HEK293 (cell line): Measurements from ENCODE around the gene LRFN4.

ENCODE experiments used
- BCL11A ChIP-seq: fragments of 450-650 bp; formaldehyde crosslinking; IDR thresholded peaks from 2 replicates; pipeline ENCODE4 v1.5.1; 2016; ENCODE audit warnings: low read depth, missing biosample characterization, missing genetic modification characterization
- EGR2 ChIP-seq: fragments of 450-650 bp; formaldehyde crosslinking; IDR thresholded peaks from 2 replicates; pipeline ENCODE4 v1.5.1; 2016; ENCODE audit warnings: low read depth, missing biosample characterization, missing genetic modification characterization
- GLIS1 ChIP-seq: fragments of 450-650 bp; formaldehyde crosslinking; IDR thresholded peaks from 2 replicates; pipeline ENCODE4 v1.5.1; 2016; ENCODE audit warnings: missing biosample characterization, missing genetic modification characterization
- KLF1 ChIP-seq: fragments of 450-650 bp; formaldehyde crosslinking; IDR thresholded peaks from 2 replicates; pipeline ENCODE4 v1.5.1; 2016; ENCODE audit warnings: missing biosample characterization, missing genetic modification characterization
- OVOL3 ChIP-seq: fragments of 450-650 bp; formaldehyde crosslinking; IDR thresholded peaks from 2 replicates; pipeline ENCODE4 v1.5.1; 2016; ENCODE audit warnings: missing biosample characterization, missing genetic modification characterization
- PRDM1 ChIP-seq: fragments of 450-650 bp; formaldehyde crosslinking; IDR thresholded peaks from 2 replicates; pipeline ENCODE4; 2016; ENCODE audit warnings: missing biosample characterization, missing genetic modification characterization
- SP2 ChIP-seq: fragments of 450-650 bp; formaldehyde crosslinking; IDR thresholded peaks from 2 replicates; pipeline ENCODE4 v1.5.1; 2016; ENCODE audit warnings: missing biosample characterization, missing genetic modification characterization
- SP3 ChIP-seq: fragments of 450-650 bp; formaldehyde crosslinking; IDR thresholded peaks from 2 replicates; pipeline ENCODE4 v1.5.1; 2016; ENCODE audit warnings: missing biosample characterization, missing genetic modification characterization
- ZBTB7A ChIP-seq: fragments of 450-650 bp; formaldehyde crosslinking; IDR thresholded peaks from 2 replicates; pipeline ENCODE4 v1.5.1; 2016; ENCODE audit warnings: low read depth, missing biosample characterization, missing genetic modification characterization
- ZFHX2 ChIP-seq: fragments of 450-650 bp; formaldehyde crosslinking; conservative IDR thresholded peaks from 2 replicates; pipeline ENCODE4 v1.5.1; 2016; ENCODE audit warnings: missing biosample characterization, missing genetic modification characterization
- ZFP69B ChIP-seq: fragments of 450-650 bp; formaldehyde crosslinking; IDR thresholded peaks from 2 replicates; pipeline ENCODE4 v1.5.1; 2016; ENCODE audit warnings: missing biosample characterization, missing genetic modification characterization
- ZNF311 ChIP-seq: fragments of 450-650 bp; formaldehyde crosslinking; IDR thresholded peaks from 2 replicates; pipeline ENCODE4 v1.5.1; 2017; ENCODE audit warnings: missing biosample characterization, missing genetic modification characterization, borderline replicate concordance
- ZNF324 ChIP-seq: fragments of 450-650 bp; formaldehyde crosslinking; IDR thresholded peaks from 2 replicates; pipeline ENCODE4 v1.5.1; 2016; ENCODE audit warnings: missing biosample characterization, missing genetic modification characterization
- ZNF558 ChIP-seq: fragments of 450-650 bp; formaldehyde crosslinking; IDR thresholded peaks from 2 replicates; pipeline ENCODE4 v1.5.1; 2016; ENCODE audit warnings: missing biosample characterization, missing genetic modification characterization
- ZNF629 ChIP-seq: fragments of 450-650 bp; formaldehyde crosslinking; IDR thresholded peaks from 2 replicates; pipeline ENCODE4 v1.5.1; 2017; ENCODE audit warnings: missing biosample characterization, missing genetic modification characterization
- ZXDB ChIP-seq: fragments of 450-650 bp; formaldehyde crosslinking; IDR thresholded peaks from 2 replicates; pipeline ENCODE4 v1.5.1; 2016; ENCODE audit warnings: missing biosample characterization, missing genetic modification characterization
- TF ChIP-seq, protein P1 (sequence below): fragments of 450-650 bp; formaldehyde crosslinking; conservative IDR thresholded peaks from 2 replicates; pipeline ENCODE4 v1.5.1; 2016; ENCODE audit warnings: low read depth, missing biosample characterization, missing genetic modification characterization
- TF ChIP-seq, protein P2 (sequence below): fragments of 450-650 bp; formaldehyde crosslinking; IDR thresholded peaks from 2 replicates; pipeline ENCODE4 v1.5.1; 2017; ENCODE audit warnings: missing biosample characterization, missing genetic modification characterization
- TF ChIP-seq, protein P3 (sequence below): fragments of 450-650 bp; formaldehyde crosslinking; IDR thresholded peaks from 2 replicates; pipeline ENCODE4 v1.5.1; 2016; ENCODE audit warnings: missing biosample characterization, missing genetic modification characterization
- TF ChIP-seq, protein P4 (sequence below): fragments of 450-650 bp; formaldehyde crosslinking; IDR thresholded peaks from 2 replicates; pipeline ENCODE4 v1.5.1; 2016; ENCODE audit warnings: missing biosample characterization, missing genetic modification characterization
- TF ChIP-seq, protein P5 (sequence below): fragments of 450-650 bp; formaldehyde crosslinking; IDR thresholded peaks from 2 replicates; pipeline ENCODE4 v1.5.1; 2016; ENCODE audit warnings: missing biosample characterization, missing genetic modification characterization

LRFN4 gene

DNA sequence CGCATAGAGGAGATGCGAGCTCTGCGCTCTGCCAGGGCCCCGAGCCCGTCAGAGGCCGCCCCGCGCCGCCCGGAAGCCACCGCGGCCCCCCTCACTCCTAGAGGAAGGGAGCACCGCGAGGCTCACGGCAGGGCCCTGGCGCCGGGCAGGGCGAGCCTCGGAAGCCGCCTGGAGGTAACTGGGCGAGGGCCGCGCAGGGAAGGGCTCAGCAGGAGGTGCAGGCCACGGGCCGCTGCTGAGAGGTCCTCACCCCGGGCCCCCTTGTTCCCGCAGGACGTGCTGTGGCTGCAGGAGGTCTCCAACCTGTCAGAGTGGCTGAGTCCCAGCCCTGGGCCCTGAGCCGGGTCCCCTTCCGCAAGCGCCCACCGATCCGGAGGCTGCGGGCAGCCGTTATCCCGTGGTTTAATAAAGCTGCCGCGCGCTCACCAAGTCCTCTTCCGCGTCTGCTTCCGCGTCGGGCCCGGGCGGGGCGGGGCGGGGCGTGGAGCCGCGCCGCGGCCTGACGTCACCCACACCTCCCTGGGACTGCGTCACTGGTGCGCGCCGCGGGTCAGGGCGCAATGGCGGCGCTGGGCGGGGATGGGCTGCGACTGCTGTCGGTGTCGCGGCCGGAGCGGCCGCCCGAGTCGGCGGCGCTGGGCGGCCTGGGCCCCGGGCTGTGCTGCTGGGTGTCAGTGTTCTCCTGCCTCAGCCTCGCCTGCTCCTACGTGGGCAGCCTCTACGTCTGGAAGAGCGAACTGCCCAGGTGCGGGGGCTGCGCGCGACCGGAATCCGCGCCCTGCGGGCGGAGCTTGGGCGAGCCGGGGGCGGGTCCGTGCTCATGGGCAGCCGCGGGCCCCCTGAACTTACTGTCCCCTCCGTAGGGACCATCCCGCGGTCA lies 13.7 kb upstream of the LRFN4 start, which contains the start of gene RCE1 (continued):
- TF ChIP-seq SP3, result peak; percentile 66
- TF ChIP-seq ZFHX2, result peak; percentile 76
- peak; percentile 32 for TF ChIP-seq KLF1 (tag by site-specific recombination)
- TF ChIP-seq, protein P1, sequence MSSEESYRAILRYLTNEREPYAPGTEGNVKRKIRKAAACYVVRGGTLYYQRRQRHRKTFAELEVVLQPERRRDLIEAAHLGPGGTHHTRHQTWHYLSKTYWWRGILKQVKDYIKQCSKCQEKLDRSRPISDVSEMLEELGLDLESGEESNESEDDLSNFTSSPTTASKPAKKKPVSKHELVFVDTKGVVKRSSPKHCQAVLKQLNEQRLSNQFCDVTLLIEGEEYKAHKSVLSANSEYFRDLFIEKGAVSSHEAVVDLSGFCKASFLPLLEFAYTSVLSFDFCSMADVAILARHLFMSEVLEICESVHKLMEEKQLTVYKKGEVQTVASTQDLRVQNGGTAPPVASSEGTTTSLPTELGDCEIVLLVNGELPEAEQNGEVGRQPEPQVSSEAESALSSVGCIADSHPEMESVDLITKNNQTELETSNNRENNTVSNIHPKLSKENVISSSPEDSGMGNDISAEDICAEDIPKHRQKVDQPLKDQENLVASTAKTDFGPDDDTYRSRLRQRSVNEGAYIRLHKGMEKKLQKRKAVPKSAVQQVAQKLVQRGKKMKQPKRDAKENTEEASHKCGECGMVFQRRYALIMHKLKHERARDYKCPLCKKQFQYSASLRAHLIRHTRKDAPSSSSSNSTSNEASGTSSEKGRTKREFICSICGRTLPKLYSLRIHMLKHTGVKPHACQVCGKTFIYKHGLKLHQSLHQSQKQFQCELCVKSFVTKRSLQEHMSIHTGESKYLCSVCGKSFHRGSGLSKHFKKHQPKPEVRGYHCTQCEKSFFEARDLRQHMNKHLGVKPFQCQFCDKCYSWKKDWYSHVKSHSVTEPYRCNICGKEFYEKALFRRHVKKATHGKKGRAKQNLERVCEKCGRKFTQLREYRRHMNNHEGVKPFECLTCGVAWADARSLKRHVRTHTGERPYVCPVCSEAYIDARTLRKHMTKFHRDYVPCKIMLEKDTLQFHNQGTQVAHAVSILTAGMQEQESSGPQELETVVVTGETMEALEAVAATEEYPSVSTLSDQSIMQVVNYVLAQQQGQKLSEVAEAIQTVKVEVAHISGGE (tag by site-specific recombination), result peak; percentile 53
- TF ChIP-seq, protein P2, sequence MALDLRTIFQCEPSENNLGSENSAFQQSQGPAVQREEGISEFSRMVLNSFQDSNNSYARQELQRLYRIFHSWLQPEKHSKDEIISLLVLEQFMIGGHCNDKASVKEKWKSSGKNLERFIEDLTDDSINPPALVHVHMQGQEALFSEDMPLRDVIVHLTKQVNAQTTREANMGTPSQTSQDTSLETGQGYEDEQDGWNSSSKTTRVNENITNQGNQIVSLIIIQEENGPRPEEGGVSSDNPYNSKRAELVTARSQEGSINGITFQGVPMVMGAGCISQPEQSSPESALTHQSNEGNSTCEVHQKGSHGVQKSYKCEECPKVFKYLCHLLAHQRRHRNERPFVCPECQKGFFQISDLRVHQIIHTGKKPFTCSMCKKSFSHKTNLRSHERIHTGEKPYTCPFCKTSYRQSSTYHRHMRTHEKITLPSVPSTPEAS (tag by site-specific recombination), result no peak
- peak; percentile 91 for TF ChIP-seq ZNF629 (tag by site-specific recombination)
- peak; percentile 26 for TF ChIP-seq SP2 (tag by site-specific recombination)
- TF ChIP-seq ZNF324 (tag by site-specific recombination), result peak; percentile 82; the same call in 1 of the 2 replicates
- no peak for TF ChIP-seq ZNF558 (tag by site-specific recombination)
- TF ChIP-seq ZBTB7A (tag by site-specific recombination), result 0 out of 2 replicates have a peak, but pooled peaks have one; percentile 24
- TF ChIP-seq EGR2 (tag by site-specific recombination), result peak; percentile 58; the same call in 1 of the 2 replicates
- TF ChIP-seq BCL11A (tag by site-specific recombination), result no peak
- TF ChIP-seq, protein P3, sequence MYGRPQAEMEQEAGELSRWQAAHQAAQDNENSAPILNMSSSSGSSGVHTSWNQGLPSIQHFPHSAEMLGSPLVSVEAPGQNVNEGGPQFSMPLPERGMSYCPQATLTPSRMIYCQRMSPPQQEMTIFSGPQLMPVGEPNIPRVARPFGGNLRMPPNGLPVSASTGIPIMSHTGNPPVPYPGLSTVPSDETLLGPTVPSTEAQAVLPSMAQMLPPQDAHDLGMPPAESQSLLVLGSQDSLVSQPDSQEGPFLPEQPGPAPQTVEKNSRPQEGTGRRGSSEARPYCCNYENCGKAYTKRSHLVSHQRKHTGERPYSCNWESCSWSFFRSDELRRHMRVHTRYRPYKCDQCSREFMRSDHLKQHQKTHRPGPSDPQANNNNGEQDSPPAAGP (tag by site-specific recombination), result peak; percentile 65
- no peak for TF ChIP-seq OVOL3 (tag by site-specific recombination)
- peak; percentile 84 for TF ChIP-seq GLIS1 (tag by site-specific recombination)
- TF ChIP-seq, protein P4, sequence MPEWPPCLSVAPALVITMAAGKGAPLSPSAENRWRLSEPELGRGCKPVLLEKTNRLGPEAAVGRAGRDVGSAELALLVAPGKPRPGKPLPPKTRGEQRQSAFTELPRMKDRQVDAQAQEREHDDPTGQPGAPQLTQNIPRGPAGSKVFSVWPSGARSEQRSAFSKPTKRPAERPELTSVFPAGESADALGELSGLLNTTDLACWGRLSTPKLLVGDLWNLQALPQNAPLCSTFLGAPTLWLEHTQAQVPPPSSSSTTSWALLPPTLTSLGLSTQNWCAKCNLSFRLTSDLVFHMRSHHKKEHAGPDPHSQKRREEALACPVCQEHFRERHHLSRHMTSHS, result no peak
- TF ChIP-seq PRDM1 (tag by site-specific recombination), result no peak
- TF ChIP-seq, protein P5, sequence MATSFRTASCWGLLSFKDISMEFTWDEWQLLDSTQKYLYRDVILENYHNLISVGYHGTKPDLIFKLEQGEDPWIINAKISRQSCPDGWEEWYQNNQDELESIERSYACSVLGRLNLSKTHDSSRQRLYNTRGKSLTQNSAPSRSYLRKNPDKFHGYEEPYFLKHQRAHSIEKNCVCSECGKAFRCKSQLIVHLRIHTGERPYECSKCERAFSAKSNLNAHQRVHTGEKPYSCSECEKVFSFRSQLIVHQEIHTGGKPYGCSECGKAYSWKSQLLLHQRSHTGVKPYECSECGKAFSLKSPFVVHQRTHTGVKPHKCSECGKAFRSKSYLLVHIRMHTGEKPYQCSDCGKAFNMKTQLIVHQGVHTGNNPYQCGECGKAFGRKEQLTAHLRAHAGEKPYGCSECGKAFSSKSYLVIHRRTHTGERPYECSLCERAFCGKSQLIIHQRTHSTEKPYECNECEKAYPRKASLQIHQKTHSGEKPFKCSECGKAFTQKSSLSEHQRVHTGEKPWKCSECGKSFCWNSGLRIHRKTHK (tag by site-specific recombination), result no peak
- peak; percentile 25; the same call in 1 of the 2 replicates for TF ChIP-seq ZFP69B (tag by site-specific recombination)
- TF ChIP-seq ZNF311 (tag by site-specific recombination), result no peak
- TF ChIP-seq ZXDB (tag by site-specific recombination), result peak; percentile 69
